Left renal cortex interstitium (tissue), 4 donors: Measurements from ENCODE around the gene DAB2IP. TPM values are rescaled to one million over a fixed set of nuclear protein-coding genes. Genes with fewer than 3 reads are reported as not detected.

Source experiments
- DNase-seq, 4 donors: peaks; one replicate each; pipeline ENCODE4 v3.0.0-alpha.2; 2013; ENCODE audit warnings: low read depth in 4 of 4, low spot score in 2 of 4, missing footprints in 1 of 4
- polyA plus RNA-seq, 4 donors: library from polyadenylated mRNA; unstranded; fragments of 120-200 nt; gene quantifications; one replicate each; pipeline ENCODE4 v1.2.1, GENCODE V29; 2013; ENCODE audit not compliant: insufficient read length in 4 of 4

Gene DAB2IP
- polyA plus RNA-seq, 4 donors, result 39.5 to 53.6 (median 45.7) TPM

- no peak for DNase-seq
These were observed 30.0 kb downstream of the DAB2IP start for GRCh38 chr9:121681404-121681803.

GRCh38 chr9:121682201-121682600 lies 30.8 kb downstream of the DAB2IP start:
- no peak for DNase-seq

- no peak for DNase-seq
These were observed 31.6 kb downstream of the DAB2IP start for GRCh38 chr9:121682926-121683515.

GRCh38 chr9:121683652-121684051 lies 32.2 kb downstream of the DAB2IP start:
- no peak for DNase-seq

DNA sequence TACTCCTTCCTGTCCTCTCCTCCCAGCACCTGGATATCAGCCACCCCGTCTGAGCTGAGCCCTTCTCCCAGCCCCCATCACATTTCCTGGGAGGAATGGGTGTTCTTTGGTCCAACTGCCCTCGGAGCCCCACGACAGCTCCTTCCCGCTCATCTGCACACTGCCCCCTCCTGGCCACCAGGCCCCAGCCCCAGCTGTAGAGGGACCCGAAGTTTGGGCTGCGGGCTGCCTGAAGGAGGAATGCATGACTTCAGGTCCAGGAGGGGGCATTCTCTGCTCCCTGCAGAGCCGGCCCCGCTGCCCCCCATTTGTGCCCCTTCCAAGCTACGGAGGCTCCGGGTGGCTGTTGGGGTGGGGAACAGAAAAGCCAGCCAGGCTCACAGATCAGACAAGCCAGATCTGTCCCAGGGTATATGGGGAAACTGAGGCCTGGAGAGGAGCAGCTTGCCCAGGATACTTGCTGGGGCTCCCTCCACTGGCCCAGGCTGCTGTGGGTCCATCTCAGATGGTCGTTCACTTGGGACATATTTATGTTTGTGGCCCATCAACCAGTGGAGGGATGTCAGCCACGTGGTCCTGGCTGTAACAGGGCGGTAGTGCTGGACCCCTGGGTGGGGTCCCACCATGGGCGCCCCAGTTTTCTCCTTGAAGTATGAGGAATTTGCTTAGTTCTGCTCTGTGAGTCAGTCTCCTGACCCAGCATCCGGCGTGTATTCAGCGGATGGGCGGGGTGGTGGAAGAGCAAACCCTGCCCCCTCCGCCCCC lies 33.1 kb downstream of the DAB2IP start:
- DNase-seq, result no peak

GRCh38 chr9:121685146-121685794 lies 33.8 kb downstream of the DAB2IP start:
- DNase-seq, result no peak

- no peak for DNase-seq
These were observed 34.5 kb downstream of the DAB2IP start for GRCh38 chr9:121685795-121686377.

DNA sequence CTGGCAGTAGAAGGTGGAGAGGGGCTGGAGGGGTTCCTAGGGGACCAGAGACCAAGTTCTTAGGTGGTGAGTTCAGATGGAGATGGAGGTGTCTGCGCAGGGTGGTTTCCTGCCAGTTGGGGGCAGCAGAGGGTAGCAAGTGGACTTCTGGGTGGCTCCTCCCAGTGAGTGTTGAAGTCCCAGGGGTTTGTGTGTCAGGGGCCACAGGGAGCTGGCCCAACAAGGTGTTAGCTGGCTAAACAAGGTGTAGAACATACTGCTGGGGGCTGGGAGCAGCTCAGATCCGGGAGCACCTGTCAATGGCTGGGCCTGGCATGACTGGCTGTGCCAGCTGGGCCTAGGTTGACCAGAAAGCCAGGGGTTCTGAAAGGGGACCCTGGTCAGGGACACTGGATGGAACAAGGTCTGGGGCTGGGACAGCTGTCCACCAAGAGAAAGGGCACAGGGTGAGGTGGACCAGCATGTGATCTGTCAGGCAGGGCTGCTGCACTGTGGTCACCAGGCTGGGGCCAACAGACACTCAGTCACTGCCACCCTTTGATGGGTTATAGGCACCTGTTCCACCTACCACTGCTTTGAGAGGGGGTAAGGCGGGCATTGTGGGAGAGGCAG lies 35.6 kb downstream of the DAB2IP start:
- DNase-seq, result no peak

DNA sequence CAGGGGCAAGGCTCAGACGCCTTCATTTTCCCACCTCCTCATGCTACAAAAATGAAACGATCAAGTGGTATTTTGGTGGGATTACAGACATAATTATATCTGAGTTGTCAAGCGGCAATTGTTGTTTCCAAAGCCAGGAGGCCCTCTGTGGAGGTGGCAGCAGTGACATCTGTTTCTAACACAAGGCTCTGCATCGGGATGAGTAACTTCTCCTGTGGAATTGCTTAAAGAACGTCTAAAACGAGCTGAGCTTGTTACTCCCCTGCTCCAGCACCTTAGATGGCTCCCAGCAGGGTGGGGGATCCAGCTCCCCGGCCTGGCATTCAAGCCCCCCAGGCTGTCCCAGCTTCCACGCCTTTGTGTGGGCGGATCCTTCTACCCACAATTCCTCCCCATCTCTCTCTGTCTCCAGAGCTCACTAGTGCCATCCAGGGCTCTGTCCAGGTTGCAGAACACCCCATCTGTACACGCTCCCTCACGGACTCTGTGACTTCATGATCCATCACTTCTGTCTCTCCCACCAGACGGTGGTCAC lies 36.8 kb downstream of the DAB2IP start:
- no peak for DNase-seq

DNA sequence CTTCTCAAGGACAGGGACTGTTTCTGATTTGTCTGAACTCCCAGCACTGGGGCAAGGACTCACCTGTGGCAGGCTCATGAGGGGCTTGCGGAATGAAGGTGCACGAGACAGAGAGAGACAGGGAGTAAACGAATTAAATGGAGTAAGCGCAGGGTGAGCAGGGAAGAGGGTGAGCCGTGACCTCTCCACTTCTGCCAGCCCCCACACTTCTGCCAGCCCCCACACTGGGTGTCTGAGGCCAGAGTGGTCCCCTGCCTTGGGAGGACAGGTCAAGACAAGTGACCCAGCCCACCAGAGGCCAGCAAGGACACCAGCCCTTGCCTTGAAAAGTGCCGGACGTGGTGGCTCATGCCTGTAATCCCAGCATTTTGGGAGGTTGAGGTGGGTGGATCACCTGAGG lies 37.2 kb downstream of the DAB2IP start:
- no peak for DNase-seq

DNA sequence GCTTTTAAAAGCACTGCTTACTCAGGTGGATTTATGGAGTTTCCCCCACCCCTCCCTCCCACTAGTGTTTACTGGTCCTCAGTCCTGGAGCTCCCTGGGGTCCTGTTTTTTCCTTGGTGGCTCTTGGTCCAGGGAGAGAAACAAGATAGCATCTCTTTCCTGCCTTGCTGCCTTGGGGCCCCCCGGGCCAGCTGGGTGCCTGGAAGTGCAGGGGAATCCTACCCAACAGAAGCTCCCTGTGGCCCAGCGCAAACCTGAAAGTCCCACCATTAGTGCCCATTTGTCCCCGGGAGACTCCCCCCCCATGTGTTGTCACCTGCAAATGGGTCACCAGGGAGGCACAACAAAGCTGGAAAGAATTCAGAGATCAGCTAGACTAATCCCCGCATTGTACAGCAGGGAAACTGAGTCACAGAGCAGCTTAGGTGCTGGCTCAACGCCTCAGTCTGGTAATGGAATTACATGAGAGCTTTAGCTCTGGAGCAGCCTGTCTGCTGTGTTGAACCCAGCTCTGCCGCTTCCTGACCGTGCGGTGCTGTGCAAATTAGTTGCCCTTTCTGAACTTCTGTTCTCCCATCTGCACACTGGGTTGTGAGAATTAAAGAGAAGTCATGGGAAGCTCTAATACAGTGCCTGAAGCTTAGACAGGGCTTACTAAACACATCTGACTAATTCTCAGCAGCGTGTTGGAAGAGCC lies 38.2 kb downstream of the DAB2IP start:
- DNase-seq, result no peak

GRCh38 chr9:121690316-121690715 lies 38.9 kb downstream of the DAB2IP start:
- no peak for DNase-seq

- no peak for DNase-seq
These were observed 39.3 kb downstream of the DAB2IP start for GRCh38 chr9:121690766-121691165.

- DNase-seq, result no peak
These were observed 40.5 kb downstream of the DAB2IP start for GRCh38 chr9:121691890-121692289.

GRCh38 chr9:121692606-121693387 lies 41.4 kb downstream of the DAB2IP start:
- no peak for DNase-seq

GRCh38 chr9:121693388-121693670 lies 41.9 kb downstream of the DAB2IP start:
- DNase-seq, result no peak

DNA sequence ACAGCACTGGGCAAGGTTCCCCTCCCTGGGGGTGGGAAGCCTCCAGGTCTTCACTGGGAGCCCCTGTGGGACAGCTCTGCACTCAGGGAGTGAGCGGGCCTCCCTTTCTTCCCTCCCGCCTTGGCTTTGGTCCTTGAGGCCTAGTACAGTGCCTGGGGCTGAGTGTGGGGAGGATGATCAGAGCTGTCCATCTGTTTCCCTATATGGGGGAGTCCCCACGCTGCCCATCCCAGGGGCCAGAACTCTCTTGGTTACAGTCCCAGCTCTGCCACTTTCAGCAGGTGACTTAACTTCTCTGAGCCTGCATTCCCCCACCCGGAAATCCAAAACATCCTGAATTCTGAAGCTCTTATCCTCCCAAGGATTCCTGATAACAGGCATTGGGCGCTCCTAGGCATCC lies 42.6 kb downstream of the DAB2IP start:
- no peak for DNase-seq

GRCh38 chr9:121694600-121694999 lies 43.2 kb downstream of the DAB2IP start:
- DNase-seq, result no peak

DNA sequence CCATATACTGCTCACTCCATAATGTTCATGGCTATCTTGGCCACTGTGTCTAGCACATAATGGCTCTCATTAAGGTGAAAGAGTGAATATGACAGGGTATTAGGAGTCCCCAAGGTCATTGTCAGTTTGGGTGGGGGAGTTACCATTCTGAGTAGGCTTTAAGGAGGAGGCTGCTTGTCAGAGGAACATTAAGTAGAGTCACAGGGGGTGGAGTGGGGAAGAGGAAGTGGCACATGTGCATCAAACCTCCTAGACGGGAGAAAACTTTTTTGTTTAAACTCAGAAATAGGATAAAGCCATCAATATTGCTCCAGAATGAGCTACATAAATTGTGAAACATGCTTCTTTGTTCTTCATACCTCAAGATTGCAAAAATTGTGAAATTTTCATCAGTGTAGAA lies 45.5 kb downstream of the DAB2IP start:
- DNase-seq, result no peak
